Measurements from ENCODE around the gene SMC5.
"Not testable (repeated sequence)": the region's sequence is repeated elsewhere in the genome, so short reads cannot be mapped to it uniquely, and the experiment has no call there.

SMC5 gene

GRCh38 chr9:70258692-70259511 lies at the start of gene SMC5:
SMC5 (plus strand) TSS chr9:70258978; CDS start chr9:70259079, 101 bp downstream.
- peak; percentile 89 for DNase-seq (ENCODE audit: low spot score)

GRCh38 chr9:70217029-70217428 lies 41.7 kb upstream of the SMC5 start:
- no peak for DNase-seq (ENCODE audit: low spot score)

- DNase-seq (ENCODE audit: low spot score), result no peak
Observed at GRCh38 chr9:70218767-70219166, 40.0 kb upstream of the SMC5 start.

- DNase-seq (ENCODE audit: low spot score), result no peak
Observed at GRCh38 chr9:70220216-70220615, 38.6 kb upstream of the SMC5 start.

GRCh38 chr9:70222354-70222753 lies 36.4 kb upstream of the SMC5 start:
- DNase-seq (ENCODE audit: low spot score), result no peak

GRCh38 chr9:70228118-70228517 lies 30.7 kb upstream of the SMC5 start:
- no peak for DNase-seq (ENCODE audit: low spot score)

GRCh38 chr9:70228611-70229010 lies 30.2 kb upstream of the SMC5 start:
- no peak for DNase-seq (ENCODE audit: low spot score)

- DNase-seq (ENCODE audit: low spot score), result no peak
Observed at GRCh38 chr9:70229026-70229425, 29.8 kb upstream of the SMC5 start.

GRCh38 chr9:70229579-70229978 lies 29.2 kb upstream of the SMC5 start:
- no peak for DNase-seq (ENCODE audit: low spot score)

GRCh38 chr9:70232476-70232875 lies 26.3 kb upstream of the SMC5 start:
- no peak for DNase-seq (ENCODE audit: low spot score)

- not testable (repeated sequence) for DNase-seq (ENCODE audit: low spot score)
Observed at GRCh38 chr9:70234208-70234607, 24.6 kb upstream of the SMC5 start.

- not testable (repeated sequence) for DNase-seq (ENCODE audit: low spot score)
Observed at GRCh38 chr9:70245952-70246351, 12.8 kb upstream of the SMC5 start.

GRCh38 chr9:70250221-70250620 lies 8.6 kb upstream of the SMC5 start:
- DNase-seq (ENCODE audit: low spot score), result no peak

- no peak for DNase-seq (ENCODE audit: low spot score)
Observed at GRCh38 chr9:70255486-70255885, 3.3 kb upstream of the SMC5 start.

- no peak for DNase-seq (ENCODE audit: low spot score)
Observed at GRCh38 chr9:70256123-70256551, 2.6 kb upstream of the SMC5 start.

GRCh38 chr9:70257502-70257901 lies 1.3 kb upstream of the SMC5 start:
- DNase-seq (ENCODE audit: low spot score), result no peak

- peak; percentile 17 for DNase-seq (ENCODE audit: low spot score)
Observed at GRCh38 chr9:70257991-70258691, 637 bp upstream of the SMC5 start.

- DNase-seq (ENCODE audit: low spot score), result no peak
Observed at GRCh38 chr9:70259512-70259802, 679 bp downstream of the SMC5 start.

GRCh38 chr9:70260007-70260443 lies 1.2 kb downstream of the SMC5 start:
- DNase-seq (ENCODE audit: low spot score), result no peak

- no peak for DNase-seq (ENCODE audit: low spot score)
Observed at GRCh38 chr9:70260606-70261005, 1.8 kb downstream of the SMC5 start.

GRCh38 chr9:70261131-70261870 lies 2.5 kb downstream of the SMC5 start:
- DNase-seq (ENCODE audit: low spot score), result no peak

- no peak for DNase-seq (ENCODE audit: low spot score)
Observed at GRCh38 chr9:70262366-70262765, 3.6 kb downstream of the SMC5 start.

- DNase-seq (ENCODE audit: low spot score), result no peak
Observed at GRCh38 chr9:70262948-70263347, 4.2 kb downstream of the SMC5 start.

Measured in hematopoietic multipotent progenitor cell treated with erythropoietin and hydrocortisone succinate and interleukin-3 and kit ligand, for 15 days (in vitro differentiated cells).